ENCODE data around the gene PRKAG2.

PRKAG2 gene

GRCh38 chr7:151902311-151902710, 25.4 kb upstream of the PRKAG2 start:
- H3K4me3 ChIP-seq (ENCODE audit: low read depth, low read length): no peak overlapping the region
- no peak for DNase-seq (ENCODE audit: low read depth)

GRCh38 chr7:151901828-151902227, 24.9 kb upstream of the PRKAG2 start:
- no peak overlapping the region for H3K4me3 ChIP-seq (ENCODE audit: low read depth, low read length)
- DNase-seq (ENCODE audit: low read depth): no peak

GRCh38 chr7:151900986-151901621, 24.2 kb upstream of the PRKAG2 start:
- no peak for DNase-seq (ENCODE audit: low read depth)
- H3K4me3 ChIP-seq (ENCODE audit: low read depth, low read length): no peak overlapping the region

- DNase-seq (ENCODE audit: low read depth): no peak
- H3K4me3 ChIP-seq (ENCODE audit: low read depth, low read length): no peak overlapping the region
Measured at GRCh38 chr7:151900591-151900985, 23.7 kb upstream of the PRKAG2 start.

- no peak overlapping the region for H3K4me3 ChIP-seq (ENCODE audit: low read depth, low read length)
- no peak for DNase-seq (ENCODE audit: low read depth)
Measured at GRCh38 chr7:151899513-151900360, 22.8 kb upstream of the PRKAG2 start.

- no peak for DNase-seq (ENCODE audit: low read depth)
- no peak overlapping the region for H3K4me3 ChIP-seq (ENCODE audit: low read depth, low read length)
Measured at GRCh38 chr7:151897951-151898686, 21.2 kb upstream of the PRKAG2 start.

GRCh38 chr7:151897161-151897731, 20.3 kb upstream of the PRKAG2 start:
- H3K4me3 ChIP-seq (ENCODE audit: low read depth, low read length): no peak overlapping the region
- DNase-seq (ENCODE audit: low read depth): no peak

- H3K4me3 ChIP-seq (ENCODE audit: low read depth, low read length): no peak overlapping the region
- no peak for DNase-seq (ENCODE audit: low read depth)
Measured at GRCh38 chr7:151896486-151896885, 19.6 kb upstream of the PRKAG2 start.

- no peak overlapping the region for H3K4me3 ChIP-seq (ENCODE audit: low read depth, low read length)
- no peak for DNase-seq (ENCODE audit: low read depth)
Measured at GRCh38 chr7:151896086-151896485, 19.2 kb upstream of the PRKAG2 start.

GRCh38 chr7:151895631-151896031, 18.7 kb upstream of the PRKAG2 start:
- DNase-seq (ENCODE audit: low read depth): no peak
- no peak overlapping the region for H3K4me3 ChIP-seq (ENCODE audit: low read depth, low read length)

GRCh38 chr7:151895008-151895630, 18.2 kb upstream of the PRKAG2 start:
- no peak overlapping the region for H3K4me3 ChIP-seq (ENCODE audit: low read depth, low read length)
- no peak for DNase-seq (ENCODE audit: low read depth)

- no peak overlapping the region for H3K4me3 ChIP-seq (ENCODE audit: low read depth, low read length)
- DNase-seq (ENCODE audit: low read depth): no peak
Measured at GRCh38 chr7:151894111-151895007, 17.4 kb upstream of the PRKAG2 start.

GRCh38 chr7:151893405-151893923, 16.5 kb upstream of the PRKAG2 start:
- H3K4me3 ChIP-seq (ENCODE audit: low read depth, low read length): no peak overlapping the region

GRCh38 chr7:151891753-151892152, 14.8 kb upstream of the PRKAG2 start:
- no peak overlapping the region for H3K4me3 ChIP-seq (ENCODE audit: low read depth, low read length)
- DNase-seq (ENCODE audit: low read depth): no peak

More at GRCh38 chr7:151893405-151893923, 16.5 kb upstream of the PRKAG2 start:
- no peak for DNase-seq (ENCODE audit: low read depth)

- DNase-seq (ENCODE audit: low read depth): no peak
- H3K4me3 ChIP-seq (ENCODE audit: low read depth, low read length): no peak overlapping the region
Measured at GRCh38 chr7:151891182-151891581, 14.3 kb upstream of the PRKAG2 start.

GRCh38 chr7:151890355-151891004, 13.6 kb upstream of the PRKAG2 start:
- DNase-seq (ENCODE audit: low read depth): no peak
- H3K4me3 ChIP-seq (ENCODE audit: low read depth, low read length): no peak overlapping the region

- H3K4me3 ChIP-seq (ENCODE audit: low read depth, low read length): no peak overlapping the region
- no peak for DNase-seq (ENCODE audit: low read depth)
Measured at GRCh38 chr7:151889406-151890354, 12.8 kb upstream of the PRKAG2 start.

Measured in skeletal muscle cell (primary cell).